GM18499 (cell line): ENCODE data around the gene RHOBTB3.
"Not testable (repeated sequence)": the region's sequence is repeated elsewhere in the genome, so short reads cannot be mapped to it uniquely, and the experiment has no call there.

Source experiments
- ATAC-seq: cut with Tn5 transposase; IDR thresholded peaks from one replicate; pipeline ENCODE4 v1.9.1; 2021; ENCODE audit warnings: moderate number of reproducible peaks; ENCODE audit not compliant: insufficient read depth, unreplicated experiment

RHOBTB3 gene

GRCh38 chr5:95836544-95836943, 105.4 kb downstream of the RHOBTB3 start:
- no peak for ATAC-seq

- not testable (repeated sequence) for ATAC-seq
Observed at GRCh38 chr5:95836971-95837370, 105.8 kb downstream of the RHOBTB3 start.

GRCh38 chr5:95837492-95837891, 106.4 kb downstream of the RHOBTB3 start:
- ATAC-seq: no peak

GRCh38 chr5:95838001-95838520, 106.9 kb downstream of the RHOBTB3 start:
- no peak for ATAC-seq

GRCh38 chr5:95838556-95838955, 107.4 kb downstream of the RHOBTB3 start:
- ATAC-seq: no peak

- no peak for ATAC-seq
Observed at GRCh38 chr5:95839658-95840057, 108.5 kb downstream of the RHOBTB3 start.

- ATAC-seq: no peak
Observed at GRCh38 chr5:95840956-95841705, 110.0 kb downstream of the RHOBTB3 start.

- ATAC-seq: no peak
Observed at GRCh38 chr5:95841914-95842812, 111.0 kb downstream of the RHOBTB3 start.

- peak; percentile 93 for ATAC-seq
Observed at GRCh38 chr5:95842854-95843544, 111.9 kb downstream of the RHOBTB3 start.

- no peak for ATAC-seq
Observed at GRCh38 chr5:95843733-95844223, 112.6 kb downstream of the RHOBTB3 start.

- ATAC-seq: no peak
Observed at GRCh38 chr5:95845391-95845790, 114.3 kb downstream of the RHOBTB3 start.
